ENCODE data around the gene MASP1.

Gene MASP1

DNA sequence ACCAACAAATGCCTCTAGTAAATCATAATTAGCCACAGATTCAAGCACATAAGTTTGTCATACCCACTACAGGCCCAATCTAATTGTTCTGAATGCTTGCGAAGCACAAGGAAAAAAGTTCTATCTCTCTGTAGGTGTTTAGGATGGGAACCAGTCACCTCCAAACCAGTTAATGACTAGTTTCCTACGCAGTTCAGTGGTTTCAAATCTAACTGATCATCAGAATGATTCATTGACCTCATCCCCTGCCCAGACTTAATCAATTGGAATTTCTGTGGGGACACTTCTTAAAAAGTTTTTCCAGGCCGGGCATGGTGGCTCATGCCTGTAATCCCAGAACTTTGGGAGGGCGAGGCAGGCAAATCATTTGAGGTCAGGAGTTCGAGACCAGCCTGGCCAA lies 24.3 kb upstream of the MASP1 start:
- H3K9ac ChIP-seq (ENCODE audit: low read length): no peak overlapping the region
- H3K36me3 ChIP-seq (ENCODE audit: control insufficient read depth in 1 of 2, insufficient read depth in 2 of 2, low read depth in 1 of 2, low read length in 2 of 2): no peaks in the 10 kb centered on the region
- H4K8ac ChIP-seq (ENCODE audit: low read length): no peak overlapping the region
- no peak overlapping the region for H3K4me3 ChIP-seq (ENCODE audit: insufficient read depth in 1 of 2, low read depth in 1 of 2, low read length in 2 of 2)
- H3K14ac ChIP-seq (ENCODE audit: low read length in 2 of 2): no peak overlapping the region
- no peak overlapping the region for H2AFZ ChIP-seq (ENCODE audit: low read depth, low read length)
- H2BK120ac ChIP-seq (ENCODE audit: low read depth, low read length): no peak overlapping the region
- H3K4me1 ChIP-seq (ENCODE audit: control insufficient read depth, insufficient read depth, low read depth, low read length): no peaks in the 10 kb centered on the region
- H3K27me3 ChIP-seq (ENCODE audit: control insufficient read depth in 1 of 2, insufficient read depth in 1 of 2, low read length in 2 of 2): peaks cover 0 to 16% of the 10 kb centered on the region in 2 experiments
- no peak overlapping the region for H3K4ac ChIP-seq (ENCODE audit: low read depth in 1 of 2, low read length in 2 of 2)
- no peak for DNase-seq
- H3K23ac ChIP-seq (ENCODE audit: low read length in 2 of 2): no peak overlapping the region
- 82% methylated on average over 5 of the region's 5 CpGs for WGBS
- no peaks in the 10 kb centered on the region for H3K9me3 ChIP-seq (ENCODE audit: control insufficient read depth, low read length)
- H2BK15ac ChIP-seq (ENCODE audit: low read depth, poor library complexity, severe bottlenecking): no peak overlapping the region
- H2BK5ac ChIP-seq (ENCODE audit: low read depth, low read length, poor library complexity, severe bottlenecking): no peak overlapping the region
- H3K4me2 ChIP-seq (ENCODE audit: low read length, poor library complexity, severe bottlenecking): no peak overlapping the region
- no peak overlapping the region for H3K18ac ChIP-seq (ENCODE audit: low read depth in 1 of 2, low read length in 2 of 2)
- H2AK5ac ChIP-seq (ENCODE audit: low read length, severe bottlenecking): no peak overlapping the region
- no peaks in the 10 kb centered on the region for H3K79me1 ChIP-seq (replicated peaks; ENCODE audit: low read length, poor library complexity, severe bottlenecking)
- no peak overlapping the region for H4K91ac ChIP-seq (ENCODE audit: low read length)
- no peak overlapping the region for H2BK12ac ChIP-seq (ENCODE audit: low read length in 2 of 2)
- no peak overlapping the region for H3K27ac ChIP-seq (ENCODE audit: low read length, poor library complexity, severe bottlenecking)

DNA sequence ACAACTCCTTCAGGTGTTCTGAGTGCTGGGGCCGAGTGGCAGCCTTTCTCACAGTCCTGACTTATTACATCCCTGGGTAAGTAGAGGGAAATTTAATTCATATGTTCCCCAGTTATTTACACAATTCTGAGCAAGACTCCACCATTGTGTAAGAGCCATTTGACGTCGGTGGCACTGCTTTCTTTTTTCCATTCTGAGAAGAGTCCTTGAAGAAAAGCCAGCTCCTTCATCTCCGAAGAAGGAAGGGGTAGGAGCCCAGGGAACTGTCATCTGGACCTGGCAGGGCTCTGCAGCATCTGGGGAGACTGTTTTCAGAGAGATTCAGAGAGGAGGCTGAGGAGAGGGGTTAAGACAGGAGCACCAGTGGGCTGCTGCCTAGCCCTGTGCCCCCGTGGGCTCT lies 22.6 kb upstream of the MASP1 start:
- H2BK15ac ChIP-seq (ENCODE audit: low read depth, poor library complexity, severe bottlenecking): no peak overlapping the region
- H3K18ac ChIP-seq (ENCODE audit: low read depth in 1 of 2, low read length in 2 of 2): no peak overlapping the region
- no peak overlapping the region for H2AK5ac ChIP-seq (ENCODE audit: low read length, severe bottlenecking)
- H2AFZ ChIP-seq (ENCODE audit: low read depth, low read length): no peak overlapping the region
- H3K36me3 ChIP-seq (ENCODE audit: control insufficient read depth in 1 of 2, insufficient read depth in 2 of 2, low read depth in 1 of 2, low read length in 2 of 2): no peaks in the 10 kb centered on the region
- H3K27ac ChIP-seq (ENCODE audit: low read length, poor library complexity, severe bottlenecking): no peak overlapping the region
- DNase-seq: no peak
- H3K14ac ChIP-seq (ENCODE audit: low read length in 2 of 2): no peak overlapping the region
- H2BK12ac ChIP-seq (ENCODE audit: low read length in 2 of 2): no peak overlapping the region
- no peak overlapping the region for H3K9ac ChIP-seq (ENCODE audit: low read length)
- 85% methylated on average over 5 of the region's 5 CpGs for WGBS
- no peaks in the 10 kb centered on the region for H3K9me3 ChIP-seq (ENCODE audit: control insufficient read depth, low read length)
- no peak overlapping the region for H3K4ac ChIP-seq (ENCODE audit: low read depth in 1 of 2, low read length in 2 of 2)
- no peak overlapping the region for H4K91ac ChIP-seq (ENCODE audit: low read length)
- no peak overlapping the region for H2BK120ac ChIP-seq (ENCODE audit: low read depth, low read length)
- H3K4me1 ChIP-seq (ENCODE audit: control insufficient read depth, insufficient read depth, low read depth, low read length): no peaks in the 10 kb centered on the region
- H3K79me1 ChIP-seq (replicated peaks; ENCODE audit: low read length, poor library complexity, severe bottlenecking): no peaks in the 10 kb centered on the region
- no peak overlapping the region for H3K4me3 ChIP-seq (ENCODE audit: insufficient read depth in 1 of 2, low read depth in 1 of 2, low read length in 2 of 2)
- no peak overlapping the region for H3K4me2 ChIP-seq (ENCODE audit: low read length, poor library complexity, severe bottlenecking)
- H3K23ac ChIP-seq (ENCODE audit: low read length in 2 of 2): no peak overlapping the region
- H4K8ac ChIP-seq (ENCODE audit: low read length): no peak overlapping the region
- H3K27me3 ChIP-seq (ENCODE audit: control insufficient read depth in 1 of 2, insufficient read depth in 1 of 2, low read length in 2 of 2): peaks cover 0 to 16% of the 10 kb centered on the region in 2 experiments
- no peak overlapping the region for H2BK5ac ChIP-seq (ENCODE audit: low read depth, low read length, poor library complexity, severe bottlenecking)

DNA sequence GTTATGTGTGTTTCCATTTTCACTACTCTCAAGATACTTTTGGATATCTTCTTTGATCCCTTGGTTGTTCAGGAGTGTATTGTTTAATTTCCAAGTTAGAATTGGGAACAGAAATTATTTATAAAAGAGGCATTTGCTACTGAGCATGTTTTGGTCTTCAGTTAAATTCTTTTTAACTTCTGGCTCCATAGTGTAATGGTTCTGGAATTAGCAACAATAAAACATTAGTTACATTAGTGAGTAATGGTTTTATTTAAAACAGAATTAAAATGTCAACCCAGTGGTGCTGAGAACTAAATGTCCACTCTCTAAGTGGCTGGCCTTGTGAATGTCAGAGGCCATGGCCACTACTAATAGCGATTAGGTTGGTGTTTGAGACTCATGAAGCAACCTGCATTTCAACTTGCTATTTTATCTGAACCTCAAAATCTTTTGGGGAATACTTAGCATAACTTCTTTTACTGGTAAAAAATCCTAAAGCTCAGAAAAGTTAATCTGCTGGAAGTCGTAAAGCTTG lies 19.5 kb upstream of the MASP1 start:
- H3K4ac ChIP-seq (ENCODE audit: low read depth in 1 of 2, low read length in 2 of 2): no peak overlapping the region
- no peak overlapping the region for H2AK5ac ChIP-seq (ENCODE audit: low read length, severe bottlenecking)
- no peaks in the 10 kb centered on the region for H3K79me1 ChIP-seq (replicated peaks; ENCODE audit: low read length, poor library complexity, severe bottlenecking)
- no peak overlapping the region for H2BK12ac ChIP-seq (ENCODE audit: low read length in 2 of 2)
- no peak overlapping the region for H3K14ac ChIP-seq (ENCODE audit: low read length in 2 of 2)
- no peak overlapping the region for H4K91ac ChIP-seq (ENCODE audit: low read length)
- H3K4me3 ChIP-seq (ENCODE audit: insufficient read depth in 1 of 2, low read depth in 1 of 2, low read length in 2 of 2): no peak overlapping the region
- WGBS: 98% methylated on average over 2 of the region's 2 CpGs
- no peak for DNase-seq
- no peak overlapping the region for H2AFZ ChIP-seq (ENCODE audit: low read depth, low read length)
- H2BK120ac ChIP-seq (ENCODE audit: low read depth, low read length): no peak overlapping the region
- H3K36me3 ChIP-seq (ENCODE audit: control insufficient read depth in 1 of 2, insufficient read depth in 2 of 2, low read depth in 1 of 2, low read length in 2 of 2): no peaks in the 10 kb centered on the region
- H3K9me3 ChIP-seq (ENCODE audit: control insufficient read depth, low read length): no peaks in the 10 kb centered on the region
- peaks cover 0 to 16% of the 10 kb centered on the region in 2 experiments for H3K27me3 ChIP-seq (ENCODE audit: control insufficient read depth in 1 of 2, insufficient read depth in 1 of 2, low read length in 2 of 2)
- no peak overlapping the region for H3K18ac ChIP-seq (ENCODE audit: low read depth in 1 of 2, low read length in 2 of 2)
- no peak overlapping the region for H3K9ac ChIP-seq (ENCODE audit: low read length)
- no peak overlapping the region for H3K27ac ChIP-seq (ENCODE audit: low read length, poor library complexity, severe bottlenecking)
- no peak overlapping the region for H4K8ac ChIP-seq (ENCODE audit: low read length)
- H2BK15ac ChIP-seq (ENCODE audit: low read depth, poor library complexity, severe bottlenecking): no peak overlapping the region
- H3K23ac ChIP-seq (ENCODE audit: low read length in 2 of 2): no peak overlapping the region
- no peak overlapping the region for H2BK5ac ChIP-seq (ENCODE audit: low read depth, low read length, poor library complexity, severe bottlenecking)
- no peaks in the 10 kb centered on the region for H3K4me1 ChIP-seq (ENCODE audit: control insufficient read depth, insufficient read depth, low read depth, low read length)
- no peak overlapping the region for H3K4me2 ChIP-seq (ENCODE audit: low read length, poor library complexity, severe bottlenecking)

DNA sequence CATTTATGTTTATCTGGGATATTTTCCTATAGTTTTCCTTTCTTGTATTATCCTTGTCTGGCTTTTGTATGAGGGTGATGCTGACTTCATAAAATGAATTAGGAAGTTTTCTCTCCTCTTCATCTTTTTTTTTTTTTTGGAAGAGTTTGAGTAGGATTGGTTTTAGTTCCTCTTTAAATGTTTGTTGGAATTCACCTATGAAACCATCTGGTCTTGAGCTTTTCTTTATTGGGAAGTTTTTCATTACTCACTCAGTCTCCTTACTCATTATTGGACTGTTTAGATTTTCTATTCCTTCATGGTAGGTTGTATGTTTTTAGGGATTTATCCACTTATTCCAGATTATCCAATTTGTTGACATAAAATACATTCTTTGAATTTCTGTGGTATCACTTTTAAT lies 18.7 kb upstream of the MASP1 start:
- H3K27me3 ChIP-seq (ENCODE audit: control insufficient read depth in 1 of 2, insufficient read depth in 1 of 2, low read length in 2 of 2): peaks cover 0 to 16% of the 10 kb centered on the region in 2 experiments
- no peak overlapping the region for H3K27ac ChIP-seq (ENCODE audit: low read length, poor library complexity, severe bottlenecking)
- H4K8ac ChIP-seq (ENCODE audit: low read length): no peak overlapping the region
- no peak for DNase-seq
- no peak overlapping the region for H2BK15ac ChIP-seq (ENCODE audit: low read depth, poor library complexity, severe bottlenecking)
- H2AK5ac ChIP-seq (ENCODE audit: low read length, severe bottlenecking): no peak overlapping the region
- no peak overlapping the region for H2BK5ac ChIP-seq (ENCODE audit: low read depth, low read length, poor library complexity, severe bottlenecking)
- no peak overlapping the region for H2AFZ ChIP-seq (ENCODE audit: low read depth, low read length)
- H3K36me3 ChIP-seq (ENCODE audit: control insufficient read depth in 1 of 2, insufficient read depth in 2 of 2, low read depth in 1 of 2, low read length in 2 of 2): no peaks in the 10 kb centered on the region
- no peaks in the 10 kb centered on the region for H3K9me3 ChIP-seq (ENCODE audit: control insufficient read depth, low read length)
- H4K91ac ChIP-seq (ENCODE audit: low read length): no peak overlapping the region
- H3K18ac ChIP-seq (ENCODE audit: low read depth in 1 of 2, low read length in 2 of 2): no peak overlapping the region
- no peak overlapping the region for H3K4me2 ChIP-seq (ENCODE audit: low read length, poor library complexity, severe bottlenecking)
- H2BK120ac ChIP-seq (ENCODE audit: low read depth, low read length): no peak overlapping the region
- no peak overlapping the region for H3K14ac ChIP-seq (ENCODE audit: low read length in 2 of 2)
- H3K4ac ChIP-seq (ENCODE audit: low read depth in 1 of 2, low read length in 2 of 2): no peak overlapping the region
- no peak overlapping the region for H3K9ac ChIP-seq (ENCODE audit: low read length)
- no peak overlapping the region for H2BK12ac ChIP-seq (ENCODE audit: low read length in 2 of 2)
- no peak overlapping the region for H3K4me3 ChIP-seq (ENCODE audit: insufficient read depth in 1 of 2, low read depth in 1 of 2, low read length in 2 of 2)
- H3K23ac ChIP-seq (ENCODE audit: low read length in 2 of 2): no peak overlapping the region
- no peaks in the 10 kb centered on the region for H3K4me1 ChIP-seq (ENCODE audit: control insufficient read depth, insufficient read depth, low read depth, low read length)
- H3K79me1 ChIP-seq (replicated peaks; ENCODE audit: low read length, poor library complexity, severe bottlenecking): no peaks in the 10 kb centered on the region

Measured in mesenchymal stem cell (in vitro differentiated cells and primary cell).